DND-41 (cell line): ENCODE measurements around the gene SPECC1.

Source experiments
- EZH2 ChIP-seq: IDR thresholded peaks from 3 replicates; pipeline ENCODE4 v1.6.1; 2012; ENCODE audit warnings: borderline replicate concordance, low read depth, mild to moderate bottlenecking, moderate library complexity, low read length, inconsistent platforms; ENCODE audit not compliant: severe bottlenecking
- TF ChIP-seq, protein P1 (sequence below): IDR thresholded peaks from 2 replicates; pipeline ENCODE4 v1.5.1; 2012; ENCODE audit warnings: borderline replicate concordance, low read length, moderate library complexity, mild to moderate bottlenecking; ENCODE audit not compliant: poor library complexity, severe bottlenecking; ENCODE audit errors: extremely low read depth

- TF ChIP-seq, protein P1, sequence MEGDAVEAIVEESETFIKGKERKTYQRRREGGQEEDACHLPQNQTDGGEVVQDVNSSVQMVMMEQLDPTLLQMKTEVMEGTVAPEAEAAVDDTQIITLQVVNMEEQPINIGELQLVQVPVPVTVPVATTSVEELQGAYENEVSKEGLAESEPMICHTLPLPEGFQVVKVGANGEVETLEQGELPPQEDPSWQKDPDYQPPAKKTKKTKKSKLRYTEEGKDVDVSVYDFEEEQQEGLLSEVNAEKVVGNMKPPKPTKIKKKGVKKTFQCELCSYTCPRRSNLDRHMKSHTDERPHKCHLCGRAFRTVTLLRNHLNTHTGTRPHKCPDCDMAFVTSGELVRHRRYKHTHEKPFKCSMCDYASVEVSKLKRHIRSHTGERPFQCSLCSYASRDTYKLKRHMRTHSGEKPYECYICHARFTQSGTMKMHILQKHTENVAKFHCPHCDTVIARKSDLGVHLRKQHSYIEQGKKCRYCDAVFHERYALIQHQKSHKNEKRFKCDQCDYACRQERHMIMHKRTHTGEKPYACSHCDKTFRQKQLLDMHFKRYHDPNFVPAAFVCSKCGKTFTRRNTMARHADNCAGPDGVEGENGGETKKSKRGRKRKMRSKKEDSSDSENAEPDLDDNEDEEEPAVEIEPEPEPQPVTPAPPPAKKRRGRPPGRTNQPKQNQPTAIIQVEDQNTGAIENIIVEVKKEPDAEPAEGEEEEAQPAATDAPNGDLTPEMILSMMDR, result no peak
- no peak for TF ChIP-seq EZH2
Measured at GRCh38 chr17:20068445-20068844, 59.3 kb downstream of the SPECC1 start.
